ENCODE data around the gene RAD18. TPM values are rescaled to one million over a fixed set of nuclear protein-coding genes. Genes with fewer than 3 reads are reported as not detected.

The RAD18 gene
- total and polyA plus RNA-seq, 9 of the 15 experiments (the other 6 are each of a cell fraction or from before 2014, with no cell fraction given) = 19.2 to 49.4 (median 34.4) TPM

- TF ChIP-seq ZNF318 (IDR thresholded peaks at IDR 0.05; ENCODE audit: borderline replicate concordance in 1 of 2, low read depth in 1 of 2) (no peak), XRCC4 (IDR thresholded peaks at IDR 0.05; ENCODE audit: extremely low read depth, insufficient read depth, insufficient read length) (no peak), RHOXF2B (CRISPR knock-in tag; conservative IDR thresholded peaks at IDR 0.05) (no peak), GTF3C2 (IDR thresholded peaks at IDR 0.05; ENCODE audit: borderline replicate concordance, extremely low read depth, insufficient read length) (no peak), U2AF2 (optimal IDR thresholded peaks at IDR 0.05; ENCODE audit: low read depth, low read length) (no peak), SMAD1 (IDR thresholded peaks at IDR 0.05; ENCODE audit: low read depth, low read length, partially characterized antibody) (no peak), ZBTB17 (CRISPR knock-in tag; IDR thresholded peaks at IDR 0.05) (no peak), FOXP1 (CRISPR knock-in tag; IDR thresholded peaks at IDR 0.05) (no peak), ZBTB12 (CRISPR knock-in tag; IDR thresholded peaks at IDR 0.05) (no peak), RBBP5 (IDR thresholded peaks at IDR 0.05; ENCODE audit: borderline replicate concordance, insufficient read depth, low read length, poor library complexity, severe bottlenecking) (no peak), HDAC3 (IDR thresholded peaks at IDR 0.05; ENCODE audit: borderline replicate concordance, partially characterized antibody) (peak; percentile 74), HNRNPUL1 (IDR thresholded peaks at IDR 0.05; ENCODE audit: low read length) (no peak), CHD4 (IDR thresholded peaks at IDR 0.05; ENCODE audit: insufficient read depth, insufficient replicate concordance, low read depth, low read length, poor library complexity, severe bottlenecking) (no peak)
These were observed 105.4 kb downstream of the RAD18 start (continued) for GRCh38 chr3:8857720-8858367.
